ENCODE results near the gene GHRL.

Gene GHRL

GRCh38 chr3:10238345-10239183 lies 54.2 kb downstream of the GHRL start:
- no peak for FAIRE-seq

Measured in TTC549 (cell line).